Activated CD4-positive, alpha-beta T cell treated with anti-CD3 and anti-CD28 coated beads for 24 hours (primary cell): ENCODE measurements around the gene AKR1C4.
"Not testable (repeated sequence)": the region's sequence is repeated elsewhere in the genome, so short reads cannot be mapped to it uniquely, and the experiment has no call there.

Experiments used
- DNase-seq, 2 donors: peaks; one replicate each; pipeline ENCODE4 v3.0.0-alpha.2; 2020; ENCODE audit warnings: low read depth in 2 of 2

The AKR1C4 gene

DNA sequence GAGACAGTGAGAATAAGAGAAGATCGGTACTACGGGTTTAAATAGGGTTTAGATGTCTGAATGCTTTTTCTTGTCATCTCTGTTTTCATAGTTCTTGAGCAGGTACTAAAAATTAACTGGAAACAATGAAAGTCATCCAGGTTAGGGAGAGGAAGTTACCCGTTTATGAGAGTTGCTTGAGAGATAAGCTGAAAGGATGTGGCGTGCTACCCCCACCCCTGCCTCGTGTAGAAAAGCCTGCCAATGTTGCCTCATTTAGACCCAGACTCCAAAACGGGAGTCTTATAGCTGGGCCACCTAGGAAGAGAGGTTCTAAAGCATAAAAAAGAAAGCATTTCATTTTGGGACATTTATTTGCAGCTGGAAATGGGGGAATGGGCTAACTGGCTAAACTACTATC lies 10.2 kb downstream of the AKR1C4 start:
- DNase-seq, result no peak

DNA sequence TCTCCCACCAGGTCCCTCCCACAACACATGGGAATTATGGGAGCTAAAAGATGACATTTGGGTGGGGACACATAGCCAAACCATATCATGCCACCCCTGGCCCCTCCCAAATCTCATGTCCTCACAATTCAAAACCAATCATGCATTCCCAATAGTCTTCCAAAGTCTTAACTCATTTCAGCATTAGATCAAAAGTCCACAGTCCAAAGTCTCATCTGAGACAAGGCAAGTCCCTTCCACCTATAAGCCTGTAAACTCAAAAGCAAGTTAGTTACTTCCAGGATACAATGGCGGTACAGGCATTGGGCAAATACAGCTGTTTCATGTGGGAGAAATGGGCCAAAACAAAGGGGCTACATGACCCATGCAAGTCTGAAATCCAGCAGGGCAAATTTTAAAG lies 13.1 kb downstream of the AKR1C4 start:
- not testable (repeated sequence) for DNase-seq

DNA sequence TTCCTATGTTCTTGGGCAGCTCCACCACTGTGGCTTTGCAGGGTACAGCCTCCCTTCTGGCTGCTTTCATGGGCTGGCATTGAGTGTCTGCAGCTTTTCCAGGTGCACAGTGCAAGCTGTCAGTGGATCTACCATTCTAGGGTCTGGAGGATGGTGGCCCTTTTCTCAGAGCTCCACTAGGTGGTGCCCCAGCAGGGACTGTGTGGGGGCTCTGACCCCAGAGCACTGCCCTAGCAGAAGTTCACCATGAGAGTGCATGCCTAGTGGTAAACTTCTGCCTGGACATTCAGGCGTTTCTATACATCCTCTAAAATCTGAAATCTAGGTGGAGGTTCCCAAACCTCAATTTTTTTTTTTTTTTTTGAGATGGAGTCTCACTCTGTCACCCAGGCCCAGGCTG lies 13.6 kb downstream of the AKR1C4 start:
- DNase-seq, result not testable (repeated sequence)

- no peak for DNase-seq
These were observed 15.3 kb downstream of the AKR1C4 start for GRCh38 chr10:5211696-5212536.

GRCh38 chr10:5216801-5217200 lies 20.2 kb downstream of the AKR1C4 start:
- no peak for DNase-seq

GRCh38 chr10:5219262-5219661 lies 22.6 kb downstream of the AKR1C4 start:
- DNase-seq, result no peak

- not testable (repeated sequence) for DNase-seq
These were observed 26.3 kb downstream of the AKR1C4 start for GRCh38 chr10:5222942-5223341.

DNA sequence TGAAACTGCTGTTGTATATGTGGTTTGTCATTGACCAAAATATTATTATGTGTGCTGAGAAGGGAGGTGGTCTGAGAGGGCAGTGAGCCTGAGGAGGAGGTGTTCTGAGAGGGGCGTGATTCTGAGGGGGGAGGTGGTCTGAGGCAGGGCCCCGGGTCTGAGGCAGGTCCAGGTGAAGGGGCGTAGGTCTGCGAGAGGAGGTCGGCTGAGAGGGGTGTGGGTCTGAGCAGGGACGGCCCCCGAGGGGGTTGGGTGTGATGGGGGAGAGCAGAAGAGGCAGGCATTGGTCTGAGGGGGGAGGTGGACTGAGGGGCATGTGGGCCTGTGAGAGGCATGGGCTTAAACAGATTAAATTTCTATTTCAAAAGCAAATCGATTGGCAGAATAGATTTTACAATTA lies 32.4 kb downstream of the AKR1C4 start:
- no peak for DNase-seq

- DNase-seq, result no peak
These were observed 36.7 kb downstream of the AKR1C4 start for GRCh38 chr10:5233324-5233723.

DNA sequence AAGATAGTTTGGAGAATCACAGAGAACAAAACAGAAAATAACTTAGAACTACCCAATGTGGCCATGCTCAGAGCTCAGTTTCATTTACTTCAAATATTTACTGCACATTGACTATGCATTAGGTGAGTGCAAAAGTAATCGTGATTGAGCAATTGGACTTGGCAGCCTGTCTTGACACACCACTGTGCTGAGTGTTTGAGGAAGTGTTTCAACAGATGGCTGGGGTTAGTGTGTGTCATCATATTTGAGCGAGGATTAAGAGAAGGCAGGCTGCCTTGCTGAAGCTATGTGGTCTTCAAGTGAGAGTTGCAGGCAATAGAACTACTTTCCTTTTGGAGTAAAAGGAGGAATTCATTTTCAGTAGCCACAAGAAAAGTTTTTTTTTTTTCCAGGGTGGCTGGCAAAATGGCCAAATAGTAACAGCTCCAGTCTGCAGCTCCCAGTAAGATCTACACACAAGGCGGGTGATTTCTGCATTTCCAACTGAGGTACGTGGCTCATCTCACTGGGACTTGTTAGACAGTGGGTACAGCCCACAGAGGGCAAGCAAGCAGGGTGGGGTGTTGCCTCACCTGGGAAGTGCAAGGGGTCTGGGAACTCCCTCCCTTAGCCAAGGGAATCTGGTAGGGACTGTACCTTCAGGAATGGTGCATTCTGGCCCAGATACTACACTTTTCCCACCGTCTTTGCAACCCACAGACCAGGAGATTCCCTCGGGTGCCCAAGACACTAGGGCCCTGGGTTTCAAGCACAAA lies 37.6 kb downstream of the AKR1C4 start:
- DNase-seq, result no peak

DNA sequence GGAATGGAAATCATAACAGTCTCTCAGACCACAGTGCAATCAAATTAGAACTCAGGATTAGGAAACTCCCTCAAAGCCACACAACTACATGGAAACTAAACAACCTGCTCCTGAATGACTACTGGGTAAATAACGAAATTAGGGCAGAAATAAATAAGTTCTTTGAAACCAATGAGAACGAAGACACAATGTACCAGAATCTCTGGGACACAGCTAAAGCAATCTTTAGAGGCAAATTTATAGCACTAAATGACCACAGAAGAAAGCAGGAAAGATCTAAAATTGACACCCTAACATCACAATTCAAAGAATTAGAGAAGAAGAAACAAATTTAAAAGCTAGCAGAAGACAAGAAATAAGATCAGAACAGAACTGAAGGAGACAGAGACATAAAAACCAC lies 40.9 kb downstream of the AKR1C4 start:
- DNase-seq, result not testable (repeated sequence)

GRCh38 chr10:5242585-5242984 lies 45.9 kb downstream of the AKR1C4 start:
- no peak for DNase-seq

DNA sequence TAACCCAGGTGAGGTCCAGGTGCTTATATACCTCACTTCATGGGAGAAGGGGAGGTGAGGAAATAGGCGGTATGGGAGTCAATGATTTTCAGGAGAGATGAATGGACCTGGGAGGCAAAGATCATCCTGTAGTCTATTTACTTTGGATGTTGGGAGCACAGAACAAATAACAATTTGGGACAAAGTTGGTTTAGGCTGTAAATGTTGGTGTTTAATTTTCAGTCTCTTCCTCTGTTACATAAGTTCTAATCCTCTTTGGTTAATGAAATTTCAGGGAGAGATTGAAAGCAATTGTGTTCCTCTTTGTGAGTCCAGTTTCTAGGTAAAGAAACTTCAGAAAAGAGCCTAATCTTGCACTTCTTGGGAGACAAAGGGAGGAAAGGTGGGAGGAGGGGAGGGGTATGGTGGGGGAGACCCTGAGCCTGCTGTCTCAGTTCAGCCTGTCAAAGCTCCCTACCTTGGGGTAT lies 46.9 kb downstream of the AKR1C4 start:
- no peak for DNase-seq

DNA sequence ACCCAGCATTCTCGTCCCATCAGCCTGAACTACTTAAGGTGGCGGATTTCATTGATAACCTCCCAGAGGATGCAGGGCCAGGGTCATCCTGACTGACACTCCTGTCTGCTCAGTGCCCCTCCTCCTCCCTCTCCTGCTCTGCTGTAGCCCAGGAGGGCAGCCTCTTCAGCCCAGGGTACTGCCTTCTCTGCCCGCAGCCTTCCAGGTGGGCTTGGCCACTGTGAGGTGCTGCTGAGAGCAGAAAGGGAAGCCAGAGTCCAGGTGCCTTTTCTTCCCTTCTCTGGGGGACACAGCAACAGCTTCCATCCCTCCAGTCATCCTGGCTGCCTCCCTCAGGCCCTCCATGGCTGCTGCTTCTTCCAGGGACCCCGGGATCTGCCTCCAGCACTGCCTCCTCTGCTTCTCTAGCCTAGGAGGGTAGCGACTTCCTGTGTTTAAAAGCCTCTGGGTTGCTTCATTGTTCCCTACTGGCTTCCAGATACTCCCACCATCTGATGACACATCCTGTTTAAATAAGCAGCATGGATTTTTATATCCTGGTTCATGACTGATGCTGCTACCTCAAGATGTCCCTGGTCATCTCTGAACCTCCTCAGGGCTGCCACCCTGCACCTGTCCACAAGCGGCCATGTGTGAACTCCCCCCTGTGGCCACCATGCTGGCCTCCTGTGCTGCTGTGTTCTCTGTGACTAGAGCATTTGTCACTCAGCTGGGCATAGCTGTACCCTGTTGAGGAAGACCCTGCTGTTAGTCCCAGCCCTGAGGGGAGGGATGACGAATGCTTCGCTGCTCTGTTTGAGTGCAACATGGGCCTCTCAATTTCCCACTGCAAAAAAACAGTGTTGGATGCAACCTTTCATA lies 55.8 kb downstream of the AKR1C4 start:
- no peak for DNase-seq

GRCh38 chr10:5254488-5254887 lies 57.9 kb downstream of the AKR1C4 start:
- no peak for DNase-seq

DNA sequence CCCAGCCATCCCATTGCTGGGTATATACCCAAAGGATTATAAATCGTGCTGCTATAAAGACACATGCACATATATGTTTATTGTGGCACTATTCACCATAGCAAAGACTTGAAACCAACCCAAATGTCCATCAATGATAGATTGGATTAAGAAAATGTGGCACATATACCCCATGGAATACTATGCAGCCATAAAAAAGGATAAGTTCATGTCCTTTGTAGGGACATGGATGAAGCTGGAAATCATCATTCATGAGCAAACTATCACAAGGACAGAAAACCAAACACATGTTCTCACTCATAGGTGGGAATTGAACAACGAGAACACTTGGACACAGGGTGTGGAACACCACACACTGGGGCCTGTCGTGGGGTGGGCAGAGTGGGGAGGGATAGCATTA lies 61.1 kb downstream of the AKR1C4 start:
- not testable (repeated sequence) for DNase-seq

DNA sequence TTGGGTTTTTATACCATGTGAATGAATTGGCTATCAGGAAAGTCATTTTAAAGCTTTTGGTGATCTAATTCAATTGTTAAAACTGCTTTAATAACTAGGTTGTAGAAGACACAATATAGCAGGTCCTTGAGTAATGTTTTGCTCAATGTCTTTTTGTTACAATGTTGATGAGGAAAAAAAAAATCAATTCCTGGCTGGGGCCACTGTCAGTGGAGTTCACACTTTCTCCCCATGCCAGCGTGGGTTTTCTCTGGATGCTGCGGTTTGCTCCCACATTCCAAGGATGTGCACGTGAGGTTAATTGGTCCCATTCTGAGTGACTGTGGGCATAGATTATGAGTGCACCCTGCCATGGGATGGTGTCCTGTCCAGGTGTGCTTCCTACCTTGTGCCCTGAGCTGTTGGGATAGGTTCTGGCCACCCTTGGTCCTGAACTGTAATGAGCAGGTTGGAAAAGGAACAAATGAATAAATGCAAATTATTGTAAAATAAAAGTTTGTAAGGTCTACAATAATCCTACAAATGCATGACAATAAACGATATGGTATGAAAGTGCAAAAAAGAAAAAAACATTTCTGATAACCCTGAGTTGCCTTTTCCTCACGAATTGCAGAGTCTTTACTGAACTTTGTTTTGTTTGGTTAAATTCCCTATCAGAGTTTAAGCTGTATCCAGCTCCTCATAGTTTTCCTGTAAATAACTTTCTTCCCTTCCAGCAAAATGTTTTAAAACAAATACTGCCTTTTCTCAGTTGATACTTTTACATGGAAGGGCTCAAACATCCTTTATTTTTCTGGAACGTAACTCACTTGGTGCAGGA lies 62.7 kb downstream of the AKR1C4 start:
- no peak for DNase-seq

DNA sequence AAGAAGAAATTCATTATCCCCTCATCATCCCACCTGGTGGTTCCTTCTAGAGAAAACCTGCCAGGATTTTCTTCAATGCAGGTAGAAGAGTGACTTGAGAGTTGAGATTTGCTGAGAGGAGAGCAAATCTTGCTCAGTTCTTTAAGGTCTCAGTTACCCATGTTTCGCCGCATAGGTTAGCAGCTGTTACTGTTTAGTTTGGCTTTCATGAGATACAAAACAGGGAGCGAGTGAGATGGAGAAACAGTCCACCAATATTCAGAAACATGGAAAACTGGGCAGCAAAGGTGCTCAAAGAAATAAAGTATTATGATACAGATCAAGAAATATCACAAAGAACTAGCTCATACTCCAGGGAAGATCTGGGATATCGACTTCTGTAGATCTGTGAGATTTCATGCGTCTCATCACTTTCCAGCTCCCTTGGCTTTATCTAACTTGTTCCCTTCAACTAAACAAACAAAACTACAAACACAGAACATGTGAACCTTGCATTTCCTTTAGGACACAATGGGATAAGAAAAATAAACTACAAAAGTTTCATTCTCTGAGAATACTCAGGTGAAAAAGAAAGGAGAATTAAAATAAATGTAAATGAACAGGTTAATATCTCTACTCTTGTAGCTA lies 63.4 kb downstream of the AKR1C4 start:
- DNase-seq, result no peak

DNA sequence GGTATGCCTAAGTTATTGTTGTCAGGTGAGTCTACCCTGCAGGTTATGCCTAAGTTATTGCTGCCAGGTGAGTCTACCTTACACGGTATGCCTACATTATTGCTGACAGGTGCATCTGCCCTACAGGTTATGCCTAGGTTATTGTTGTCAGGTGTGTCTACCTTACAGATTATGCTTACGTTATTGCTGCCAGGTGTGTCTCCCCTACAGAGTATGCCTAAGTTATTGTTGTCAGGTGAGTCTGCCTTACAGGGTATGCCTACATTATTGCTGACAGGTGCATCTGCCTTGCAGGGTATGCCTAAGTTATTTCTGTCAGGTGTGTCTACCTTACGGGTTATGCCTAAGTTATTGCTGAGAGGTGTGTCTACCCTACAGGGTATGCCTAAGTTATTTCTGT lies 64.2 kb downstream of the AKR1C4 start:
- DNase-seq, result no peak

DNA sequence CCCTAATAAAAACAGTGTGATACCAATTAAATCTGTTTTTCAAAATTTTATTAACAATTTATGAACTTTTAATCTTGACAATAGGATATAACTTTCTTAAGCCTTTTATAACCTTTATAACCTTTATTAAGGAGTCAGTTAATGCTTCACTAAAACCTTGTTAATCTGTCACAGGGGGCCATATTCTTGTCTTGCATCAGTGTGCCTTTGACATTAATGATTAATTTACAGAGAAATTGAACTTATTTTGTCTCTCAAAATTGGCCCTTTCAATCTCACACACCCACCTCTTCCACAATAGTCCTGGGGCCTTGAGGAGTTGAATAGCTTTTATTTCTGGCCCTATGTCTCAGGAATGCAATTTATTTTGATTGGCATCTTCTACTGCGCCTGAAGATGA lies 68.5 kb downstream of the AKR1C4 start:
- no peak for DNase-seq

GRCh38 chr10:5266351-5266750 lies 69.7 kb downstream of the AKR1C4 start:
- no peak for DNase-seq
